Astrocyte (in vitro differentiated cells and primary cell): ENCODE data around the gene KDM4B. TPM values are rescaled to one million over a fixed set of nuclear protein-coding genes. Genes with fewer than 3 reads are reported as not detected.
A peak's percentile ranks its signal among the peaks of the same experiment; 100 is the strongest.

ENCODE experiments used
- DNase-seq: peaks from one replicate; pipeline ENCODE4 v3.0.0-alpha.2; 2010; ENCODE audit warnings: low read depth
- FAIRE-seq: peaks from 2 replicates; lab custom pipeline; 2011; peaks lifted over from hg19 to GRCh38; lab: Jason Lieb, UNC
- H2AFZ ChIP-seq: 2 replicates; pipeline ENCODE4 v1.6.0; 2012; ENCODE audit warnings: low read depth, low read length, inconsistent platforms
- H3K27ac ChIP-seq: 2 replicates; pipeline ENCODE4 v1.5.1; 2011; ENCODE audit warnings: low read depth, low read length, inconsistent platforms
- H3K27me3 ChIP-seq: 2 replicates; pipeline ENCODE4 v1.6.0; 2011; ENCODE audit warnings: low read length, inconsistent platforms; ENCODE audit not compliant: insufficient read depth
- H3K36me3 ChIP-seq: 2 replicates; pipeline ENCODE4 v1.5.1; 2011; ENCODE audit warnings: low read length, inconsistent platforms; ENCODE audit not compliant: insufficient read depth
- H3K4me1 ChIP-seq: 2 replicates; pipeline ENCODE4 v1.5.1; 2011; ENCODE audit warnings: low read length, inconsistent platforms; ENCODE audit not compliant: insufficient read depth
- H3K4me2 ChIP-seq: 2 replicates; pipeline ENCODE4 v1.6.0; 2012; ENCODE audit warnings: low read length, inconsistent platforms
- H3K4me3 ChIP-seq: 2 replicates; pipeline ENCODE4 v1.5.1; 2011; ENCODE audit warnings: low read depth, mild to moderate bottlenecking, low read length, inconsistent platforms; ENCODE audit not compliant: insufficient read depth
- H3K79me2 ChIP-seq: 2 replicates; pipeline ENCODE4 v1.6.0; 2012; ENCODE audit warnings: mild to moderate bottlenecking, low read length, inconsistent platforms; ENCODE audit not compliant: insufficient read depth
- H3K9ac ChIP-seq: 2 replicates; pipeline ENCODE4 v1.6.0; 2012; ENCODE audit warnings: mild to moderate bottlenecking, low read length, inconsistent platforms
- H3K9me3 ChIP-seq: 2 replicates; pipeline ENCODE4 v1.5.1; 2012; ENCODE audit warnings: low read depth, mild to moderate bottlenecking, low read length, inconsistent platforms; ENCODE audit not compliant: insufficient read depth
- H4K20me1 ChIP-seq: 2 replicates; pipeline ENCODE4 v1.6.0; 2012; ENCODE audit warnings: low read length, inconsistent platforms; ENCODE audit not compliant: insufficient read depth
- H3K27ac Mint-ChIP-seq: one replicate; pipeline ENCODE4 v1.8.0; 2021; ENCODE audit warnings: mild to moderate bottlenecking, mixed read lengths; ENCODE audit not compliant: unreplicated experiment
- H3K27me3 Mint-ChIP-seq: one replicate; pipeline ENCODE4 v1.8.0; 2021; ENCODE audit warnings: low read depth, mixed read lengths; ENCODE audit not compliant: unreplicated experiment
- H3K36me3 Mint-ChIP-seq: one replicate; pipeline ENCODE4 v1.8.0; 2021; ENCODE audit warnings: low read depth, mixed read lengths; ENCODE audit not compliant: unreplicated experiment
- H3K4me1 Mint-ChIP-seq: one replicate; pipeline ENCODE4 v1.8.0; 2021; ENCODE audit warnings: low read depth, mixed read lengths; ENCODE audit not compliant: unreplicated experiment
- H3K4me3 Mint-ChIP-seq: one replicate; pipeline ENCODE4 v1.8.0; 2021; ENCODE audit warnings: mild to moderate bottlenecking, moderate library complexity, mixed read lengths; ENCODE audit not compliant: unreplicated experiment
- H3K9me3 Mint-ChIP-seq: one replicate; pipeline ENCODE4 v1.8.0; 2021; ENCODE audit warnings: mild to moderate bottlenecking, mixed read lengths; ENCODE audit not compliant: unreplicated experiment
- CTCF ChIP-seq: IDR thresholded peaks from 2 replicates; pipeline ENCODE4 v1.5.1; 2011; ENCODE audit warnings: low read depth, mild to moderate bottlenecking, inconsistent platforms, low read length, moderate library complexity; ENCODE audit not compliant: insufficient read depth
- EZH2 ChIP-seq: IDR thresholded peaks from 2 replicates; pipeline ENCODE4 v1.6.1; 2012; ENCODE audit warnings: mild to moderate bottlenecking, low read length, inconsistent platforms; ENCODE audit not compliant: insufficient read depth
- total RNA-seq: library from RNA; stranded (reverse); gene quantifications from 2 replicates; pipeline ENCODE4 v1.2.1, GENCODE V29; 2021

Gene KDM4B
- total RNA-seq, 1 donor from 2014 or later, result 55.2 TPM

DNA sequence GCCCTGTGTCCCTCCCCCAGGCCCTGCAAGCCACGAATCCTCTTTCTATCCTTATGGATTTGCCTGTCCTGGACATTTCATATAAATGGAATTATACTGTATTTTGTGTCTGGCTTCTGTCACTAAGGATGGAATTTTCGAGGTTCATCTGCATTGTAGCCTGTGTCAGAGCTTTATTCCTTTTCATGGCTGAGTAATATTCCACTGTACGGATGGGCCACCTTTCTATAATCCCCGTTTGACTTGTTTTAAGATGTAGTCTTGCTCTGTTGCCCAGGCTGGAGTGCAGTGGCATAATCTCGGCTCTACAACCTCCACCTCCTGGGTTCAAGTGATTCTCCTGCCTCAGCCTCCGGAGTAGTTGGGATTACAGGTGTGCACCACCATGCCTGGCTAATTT is 3.9 kb upstream of the KDM4B start:
- H3K36me3 ChIP-seq, result peaks cover 13% of the 10 kb centered on the region
- peaks cover 7% of the 10 kb centered on the region for H3K79me2 ChIP-seq
- H3K9me3 ChIP-seq, result no peaks in the 10 kb centered on the region
- Mint-ChIP-seq H3K9me3 (no peaks in the 10 kb centered on the region), H3K36me3 (peaks cover 7% of the 10 kb centered on the region), H3K4me3 (no peak overlapping the region), H3K27me3 (no peaks in the 10 kb centered on the region), H3K4me1 (no peaks in the 10 kb centered on the region), H3K27ac (peak overlapping the region; percentile 41)
- no peak overlapping the region for H3K9ac ChIP-seq
- no peak overlapping the region for H3K4me3 ChIP-seq
- H2AFZ ChIP-seq, result no peak overlapping the region
- DNase-seq (no peak), FAIRE-seq (no peak)
- no peaks in the 10 kb centered on the region for H3K27me3 ChIP-seq
- peaks cover 6% of the 10 kb centered on the region for H4K20me1 ChIP-seq
- H3K4me1 ChIP-seq, result peaks cover 9% of the 10 kb centered on the region
- TF ChIP-seq CTCF (no peak), EZH2 (no peak)
- H3K27ac ChIP-seq, result no peak overlapping the region
- H3K4me2 ChIP-seq, result no peak overlapping the region

- Mint-ChIP-seq H3K4me3 (no peak overlapping the region), H3K27ac (peak overlapping the region; percentile 26), H3K4me1 (peaks cover 7% of the 10 kb centered on the region), H3K27me3 (no peaks in the 10 kb centered on the region), H3K36me3 (peaks cover 5% of the 10 kb centered on the region), H3K9me3 (no peaks in the 10 kb centered on the region)
- Histone ChIP-seq H4K20me1 (peaks cover 21% of the 10 kb centered on the region), H3K4me1 (peaks cover 24% of the 10 kb centered on the region), H3K4me3 (no peak overlapping the region), H3K36me3 (peaks cover 9% of the 10 kb centered on the region), H3K9ac (no peak overlapping the region), H3K4me2 (no peak overlapping the region), H3K79me2 (peaks cover 22% of the 10 kb centered on the region), H2AFZ (no peak overlapping the region), H3K27me3 (no peaks in the 10 kb centered on the region), H3K27ac (no peak overlapping the region), H3K9me3 (no peaks in the 10 kb centered on the region)
- DNase-seq (no peak), FAIRE-seq (no peak)
- TF ChIP-seq EZH2, result no peak
- no peak for TF ChIP-seq CTCF
These were observed 2.3 kb upstream of the KDM4B start for GRCh38 chr19:4966591-4966990.

DNA sequence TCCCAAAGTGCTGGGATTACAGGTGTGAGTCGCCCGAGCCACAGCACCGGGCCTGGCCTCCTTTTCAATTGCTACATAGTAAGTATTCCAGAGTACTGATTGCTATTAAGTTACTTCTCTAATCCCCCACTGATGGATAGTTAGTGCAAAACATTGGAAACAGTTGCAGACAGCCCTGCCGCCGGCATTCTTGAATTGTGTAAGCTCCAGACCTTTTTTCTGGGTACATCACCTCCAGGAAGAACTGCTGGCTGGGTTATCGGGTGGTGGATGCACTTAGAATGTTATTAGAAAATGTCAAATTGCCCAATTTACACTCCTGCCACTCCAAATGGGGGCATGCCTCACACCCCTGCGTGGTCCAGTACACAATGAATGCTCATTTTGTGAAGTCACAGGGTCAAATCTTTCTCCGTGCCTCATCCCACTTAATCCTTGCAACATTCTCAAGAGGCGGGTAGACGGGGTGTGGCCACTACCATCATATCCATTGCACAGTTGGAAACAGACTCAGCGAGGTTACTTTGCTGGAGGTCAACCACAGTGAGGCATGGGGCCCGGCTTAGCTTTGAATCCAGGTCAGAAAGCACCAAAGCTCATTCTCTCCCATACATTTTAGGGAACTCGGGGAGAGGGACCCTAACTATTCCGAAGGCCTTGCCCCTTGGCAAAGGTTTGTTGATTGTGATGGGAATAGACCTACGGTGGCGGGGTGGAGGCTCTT is 1.0 kb upstream of the KDM4B start:
- H3K9me3 Mint-ChIP-seq, result no peaks in the 10 kb centered on the region
- Histone ChIP-seq H4K20me1 (peaks cover 34% of the 10 kb centered on the region), H2AFZ (peak overlapping the region; percentile 64)

More for the DNA sequence above, 1.0 kb upstream of the KDM4B start:
- H3K79me2 ChIP-seq, result peaks cover 35% of the 10 kb centered on the region
- H3K4me3 ChIP-seq, result no peak overlapping the region
- no peaks in the 10 kb centered on the region for H3K9me3 ChIP-seq
- peak overlapping the region; percentile 29 for H3K27ac ChIP-seq
- no peak for TF ChIP-seq EZH2
- Mint-ChIP-seq H3K4me3 (peak overlapping the region; percentile 77), H3K27me3 (no peaks in the 10 kb centered on the region), H3K36me3 (peaks cover 2% of the 10 kb centered on the region), H3K4me1 (peaks cover 14% of the 10 kb centered on the region), H3K27ac (no peak overlapping the region)
- H3K4me2 ChIP-seq, result peak overlapping the region; percentile 83
- H3K36me3 ChIP-seq, result no peaks in the 10 kb centered on the region
- peaks cover 34% of the 10 kb centered on the region for H3K4me1 ChIP-seq
- H3K9ac ChIP-seq, result peak overlapping the region; percentile 40
- FAIRE-seq (no peak), DNase-seq (no peak)
- H3K27me3 ChIP-seq, result no peaks in the 10 kb centered on the region
